BLaER1 treated with 17β-estradiol and CSF1 and Interleukin-3, amounts not matched to agents 10 nM and 100 nM (cell line): ENCODE measurements around the gene LRRC32.

ENCODE experiments used
- H3K27ac ChIP-seq, 11 experiments: shearing (Covaris generic); formaldehyde crosslinking; 2 replicates each; pipeline ENCODE4 v1.8.1; 2022
- H3K27me3 ChIP-seq, 11 experiments: shearing (Covaris generic); formaldehyde crosslinking; 2 replicates each; pipeline ENCODE4 v1.8.1; 2022
- H3K36me3 ChIP-seq, 11 experiments: shearing (Covaris generic); formaldehyde crosslinking; 2 replicates each; pipeline ENCODE4 v1.8.1; 2022
- H3K4me1 ChIP-seq, 10 experiments: shearing (Covaris generic); formaldehyde crosslinking; 2 replicates each; pipeline ENCODE4 v1.8.1; 2022
- H3K4me2 ChIP-seq, 11 experiments: shearing (Covaris generic); formaldehyde crosslinking; 2 replicates each; pipeline ENCODE4 v1.8.1; 2022
- H3K4me3 ChIP-seq, 10 experiments: shearing (Covaris generic); formaldehyde crosslinking; 2 replicates each; pipeline ENCODE4 v1.8.1; 2022
- H3K9ac ChIP-seq, 11 experiments: shearing (Covaris generic); formaldehyde crosslinking; 2 replicates each; pipeline ENCODE4 v1.8.1; 2022
- H3K9me3 ChIP-seq, 11 experiments: shearing (Covaris generic); formaldehyde crosslinking; replicated peaks in 1 of 11; 2 replicates each; pipeline ENCODE4 v1.8.1; 2022
- H4K20me1 ChIP-seq, 11 experiments: shearing (Covaris generic); formaldehyde crosslinking; 2 replicates each; pipeline ENCODE4 v1.8.1; 2022
- Cebpa-rat ChIP-seq, 11 experiments: shearing (Covaris generic); IDR thresholded peaks; 2 replicates each; pipeline ENCODE4 v1.8.1; 2022

Gene LRRC32

DNA sequence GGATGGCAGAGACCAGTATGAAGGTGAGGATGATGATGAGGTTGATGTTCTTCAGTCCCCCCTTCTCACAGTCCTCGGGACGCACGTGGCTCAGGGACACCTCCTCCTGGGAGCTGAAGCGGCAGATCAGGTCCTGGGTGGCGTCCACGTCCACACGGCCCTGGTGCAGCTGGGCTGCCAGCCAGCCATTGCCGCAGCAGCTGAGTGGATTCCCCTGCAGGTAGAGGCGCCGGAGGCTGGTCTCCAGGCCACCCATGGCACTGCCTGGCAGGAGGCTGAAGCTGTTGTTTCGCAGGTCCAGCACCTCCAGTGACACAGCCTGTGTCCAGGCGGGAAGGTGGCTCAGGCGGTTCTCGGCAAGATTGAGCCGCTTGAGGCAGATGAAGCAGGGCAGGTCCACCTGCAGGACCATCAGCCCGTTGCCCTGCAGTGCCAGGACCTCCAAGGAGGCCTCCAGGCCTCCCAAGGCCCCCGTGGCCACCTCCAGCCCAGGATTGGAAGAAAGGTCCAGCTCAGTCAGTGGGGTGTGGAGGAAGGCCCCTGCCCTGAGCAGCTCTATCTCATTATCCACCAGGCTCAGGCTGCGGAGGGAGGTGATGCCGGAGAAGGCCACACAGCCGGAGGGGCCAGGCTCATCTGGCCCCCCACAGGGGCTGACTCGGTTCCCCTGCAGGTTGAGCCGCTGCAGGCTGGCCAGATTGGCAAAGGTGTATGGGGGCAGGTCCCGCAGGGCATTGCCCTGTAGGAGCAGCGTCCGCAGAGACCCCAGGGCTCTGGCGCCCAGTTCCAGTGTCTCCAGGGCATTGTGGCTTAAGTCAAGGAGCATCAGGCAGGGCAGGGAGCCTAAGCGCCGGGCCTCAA lies 10.6 kb downstream of the LRRC32 start:
- Histone ChIP-seq H3K4me1 (peaks cover 27 to 89% (median 73%) of the 10 kb centered on the region in 10 experiments), H3K9ac (0 out of 22 replicates have a peak overlapping the region, but pooled peaks of 1 of the 11 experiments have one; percentile 3), H3K27me3 (peaks cover 0 to 11% (median 0%) of the 10 kb centered on the region in 11 experiments; a peak in 8 of 22 replicates), H3K9me3 (no peaks in the 10 kb centered on the region), H4K20me1 (peaks cover 0 to 6% (median 0%) of the 10 kb centered on the region in 11 experiments; a peak in 3 of 22 replicates), H3K4me2 (peak overlapping the region in 6 of 11 experiments; percentile 12 to 55 (median 42); a peak in 9 of 22 replicates), H3K4me3 (no peak overlapping the region), H3K36me3 (no peaks in the 10 kb centered on the region), H3K27ac (no peak overlapping the region)
- TF ChIP-seq Cebpa-rat (IDR thresholded peaks at IDR 0.05), result no peak

- Histone ChIP-seq H3K9me3 (no peaks in the 10 kb centered on the region), H3K27ac (no peak overlapping the region), H3K36me3 (no peaks in the 10 kb centered on the region), H3K4me1 (peaks cover 17 to 88% (median 69%) of the 10 kb centered on the region in 10 experiments), H4K20me1 (peaks cover 0 to 4% (median 0%) of the 10 kb centered on the region in 11 experiments; a peak in 2 of 22 replicates), H3K9ac (peak overlapping the region in 1 of 11 experiments; percentile 9; a peak in 1 of 22 replicates), H3K4me3 (no peak overlapping the region), H3K4me2 (peak overlapping the region in 7 of 11 experiments; percentile 14 to 77 (median 70); a peak in 8 of 22 replicates), H3K27me3 (peaks cover 0 to 11% (median 0%) of the 10 kb centered on the region in 11 experiments; a peak in 8 of 22 replicates)
- TF ChIP-seq Cebpa-rat (IDR thresholded peaks at IDR 0.05), result no peak
Measured at GRCh38 chr11:76658651-76659650, 11.6 kb downstream of the LRRC32 start.

- TF ChIP-seq Cebpa-rat (IDR thresholded peaks at IDR 0.05), result no peak
- Histone ChIP-seq H4K20me1 (peaks cover 0 to 4% (median 0%) of the 10 kb centered on the region in 11 experiments; a peak in 2 of 22 replicates), H3K4me3 (no peak overlapping the region), H3K4me1 (peaks cover 11 to 83% (median 65%) of the 10 kb centered on the region in 10 experiments), H3K36me3 (no peaks in the 10 kb centered on the region), H3K4me2 (peak overlapping the region in 8 of 11 experiments; percentile 14 to 77 (median 69); a peak in 12 of 22 replicates), H3K9ac (peak overlapping the region in 2 of 11 experiments; percentile 9 to 27; a peak in 2 of 22 replicates), H3K27me3 (peaks cover 0 to 11% (median 0%) of the 10 kb centered on the region in 11 experiments; a peak in 8 of 22 replicates), H3K9me3 (no peaks in the 10 kb centered on the region), H3K27ac (no peak overlapping the region)
Measured at GRCh38 chr11:76658231-76658630, 12.3 kb downstream of the LRRC32 start.

DNA sequence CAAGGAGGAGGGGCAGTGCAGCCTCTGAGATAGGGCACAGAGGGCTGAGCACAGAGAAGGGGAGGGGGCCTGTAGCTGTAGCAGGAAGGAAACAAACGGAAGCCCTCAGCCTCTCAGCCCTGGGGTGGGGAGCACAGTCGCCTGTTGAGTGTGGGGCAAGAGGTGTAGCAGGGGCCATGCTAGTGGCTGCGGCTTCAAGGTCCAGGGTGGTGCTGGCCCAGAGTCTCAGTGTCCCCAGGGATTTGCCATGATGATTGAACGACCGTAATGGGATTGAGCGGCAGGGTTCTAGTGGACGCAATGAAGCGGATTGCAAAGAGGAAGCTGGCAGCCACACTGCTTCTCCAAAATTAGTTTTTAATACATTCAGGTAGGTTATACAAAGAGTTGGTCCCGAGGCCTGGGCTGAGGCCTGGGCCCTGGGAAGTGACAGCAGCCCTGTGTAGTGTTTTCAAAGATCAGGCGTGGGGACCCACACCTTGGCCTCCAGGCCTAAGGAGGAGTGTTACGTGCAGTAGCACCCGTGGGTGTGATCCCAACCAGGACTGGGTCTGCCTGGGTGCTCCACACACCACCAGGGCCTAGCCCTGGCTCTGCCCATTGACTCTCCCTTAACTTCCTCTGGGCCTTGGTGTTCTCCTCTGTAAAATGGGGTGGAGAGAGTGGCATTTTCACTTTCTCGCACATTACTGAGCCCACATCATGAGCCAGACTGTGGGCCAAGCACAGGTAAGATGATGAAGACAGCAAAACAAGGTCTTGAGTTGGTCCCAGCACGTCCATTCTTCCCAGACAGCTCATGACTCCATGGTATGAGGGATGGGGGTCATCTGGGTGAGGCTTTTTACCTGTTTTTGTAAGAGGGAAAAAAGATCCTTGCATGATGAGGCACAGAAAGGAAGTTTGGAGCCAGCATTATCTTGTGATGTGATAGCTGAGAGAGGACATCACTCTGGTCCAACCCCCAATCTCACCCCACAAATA lies 13.1 kb downstream of the LRRC32 start:
- Histone ChIP-seq H4K20me1 (peaks cover 0 to 4% (median 0%) of the 10 kb centered on the region in 11 experiments; a peak in 1 of 22 replicates), H3K27me3 (peaks cover 0 to 11% (median 0%) of the 10 kb centered on the region in 11 experiments; a peak in 8 of 22 replicates), H3K4me1 (peaks cover 11 to 77% (median 59%) of the 10 kb centered on the region in 10 experiments), H3K4me2 (peak overlapping the region; percentile 24 to 77 (median 65); a peak in 21 of 22 replicates), H3K9ac (peak overlapping the region in 2 of 11 experiments; percentile 15 to 17; a peak in 2 of 22 replicates), H3K4me3 (no peak overlapping the region), H3K36me3 (no peaks in the 10 kb centered on the region), H3K9me3 (no peaks in the 10 kb centered on the region), H3K27ac (0 out of 22 replicates have a peak overlapping the region, but pooled peaks of 1 of the 11 experiments have one; percentile 16)
- TF ChIP-seq Cebpa-rat (IDR thresholded peaks at IDR 0.05), result no peak

- peaks cover 11 to 68% (median 56%) of the 10 kb centered on the region in 10 experiments for H3K4me1 ChIP-seq
- peaks cover 0 to 11% (median 0%) of the 10 kb centered on the region in 11 experiments; a peak in 8 of 22 replicates for H3K27me3 ChIP-seq
- H3K27ac ChIP-seq, result 0 out of 22 replicates have a peak overlapping the region, but pooled peaks of 1 of the 11 experiments have one; percentile 16
- TF ChIP-seq Cebpa-rat (IDR thresholded peaks at IDR 0.05), result no peak
- H3K9ac ChIP-seq, result peak overlapping the region in 3 of 11 experiments; percentile 7 to 17 (median 15); a peak in 2 of 22 replicates
- peak overlapping the region; percentile 24 to 77 (median 65); a peak in 21 of 22 replicates for H3K4me2 ChIP-seq
- H3K9me3 ChIP-seq, result no peaks in the 10 kb centered on the region
- peaks cover 0 to 4% (median 0%) of the 10 kb centered on the region in 11 experiments; a peak in 1 of 22 replicates for H4K20me1 ChIP-seq
- H3K4me3 ChIP-seq, result no peak overlapping the region
- H3K36me3 ChIP-seq, result no peaks in the 10 kb centered on the region
Measured at GRCh38 chr11:76656571-76657081, 13.9 kb downstream of the LRRC32 start.

DNA sequence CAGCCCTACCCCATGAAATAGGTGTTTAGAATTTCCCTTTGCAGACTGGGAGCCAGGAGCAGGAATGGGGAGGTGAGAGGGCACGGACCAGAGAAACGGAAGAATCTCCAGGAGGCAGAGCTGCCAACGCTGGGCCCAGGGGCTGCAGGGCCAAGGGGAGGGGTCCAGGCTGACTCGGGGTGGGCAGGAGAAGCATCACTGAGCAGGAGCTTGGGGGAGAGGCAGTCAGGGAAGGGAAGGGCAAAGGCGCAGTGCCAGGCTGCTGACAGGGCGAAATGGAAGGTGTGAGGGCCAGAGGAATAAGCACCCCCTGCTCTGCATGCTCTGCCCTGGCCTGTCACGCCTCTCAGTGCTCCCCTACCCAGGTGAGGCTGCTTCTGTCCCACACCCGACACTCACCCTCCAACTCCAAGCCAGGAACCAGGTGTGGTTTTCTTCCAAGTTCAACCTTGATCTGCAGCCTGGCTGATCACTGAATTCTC lies 14.5 kb downstream of the LRRC32 start:
- Histone ChIP-seq H3K27ac (no peak overlapping the region), H3K36me3 (no peaks in the 10 kb centered on the region), H3K4me3 (no peak overlapping the region), H3K4me2 (peak overlapping the region; percentile 24 to 77 (median 65); a peak in 19 of 22 replicates), H3K4me1 (peaks cover 11 to 68% (median 56%) of the 10 kb centered on the region in 10 experiments), H3K9me3 (no peaks in the 10 kb centered on the region), H3K27me3 (peaks cover 0 to 11% (median 0%) of the 10 kb centered on the region in 11 experiments; a peak in 8 of 22 replicates), H3K9ac (0 out of 22 replicates have a peak overlapping the region, but pooled peaks of 1 of the 11 experiments have one; percentile 7), H4K20me1 (peaks cover 0 to 4% (median 0%) of the 10 kb centered on the region in 11 experiments; a peak in 1 of 22 replicates)
- no peak for TF ChIP-seq Cebpa-rat (IDR thresholded peaks at IDR 0.05)
